ENCODE measurements around the gene ACSS1. TPM values are rescaled to one million over a fixed set of nuclear protein-coding genes. Genes with fewer than 3 reads are reported as not detected.

ACSS1 gene
- total RNA-seq, 1 donor from 2014 or later, result 0.27 TPM

DNA sequence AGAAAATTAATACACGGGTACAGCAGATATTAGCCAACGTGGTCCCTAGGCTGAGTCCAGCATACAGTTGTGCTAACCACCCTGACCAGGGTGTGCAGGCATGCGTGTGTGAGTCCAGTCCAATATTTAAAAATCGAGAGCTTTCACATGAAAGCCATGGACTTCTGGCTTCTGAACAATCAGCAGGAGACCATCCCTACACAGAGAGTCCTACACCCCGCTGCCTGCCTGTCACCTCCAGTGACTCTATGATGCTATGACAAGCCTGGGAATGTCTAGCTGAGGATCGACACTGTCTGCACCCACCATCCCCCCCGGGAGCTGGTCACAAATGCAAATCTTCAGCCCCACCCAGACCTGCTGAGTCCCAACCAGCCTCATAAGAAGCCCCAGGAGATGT, 7.9 kb downstream of the ACSS1 start:
- H2AFZ ChIP-seq (ENCODE audit: low read depth, low read length), result no peak overlapping the region
- H3K27ac ChIP-seq (ENCODE audit: low read depth, low read length), result no peak overlapping the region
- TF ChIP-seq, protein P1, sequence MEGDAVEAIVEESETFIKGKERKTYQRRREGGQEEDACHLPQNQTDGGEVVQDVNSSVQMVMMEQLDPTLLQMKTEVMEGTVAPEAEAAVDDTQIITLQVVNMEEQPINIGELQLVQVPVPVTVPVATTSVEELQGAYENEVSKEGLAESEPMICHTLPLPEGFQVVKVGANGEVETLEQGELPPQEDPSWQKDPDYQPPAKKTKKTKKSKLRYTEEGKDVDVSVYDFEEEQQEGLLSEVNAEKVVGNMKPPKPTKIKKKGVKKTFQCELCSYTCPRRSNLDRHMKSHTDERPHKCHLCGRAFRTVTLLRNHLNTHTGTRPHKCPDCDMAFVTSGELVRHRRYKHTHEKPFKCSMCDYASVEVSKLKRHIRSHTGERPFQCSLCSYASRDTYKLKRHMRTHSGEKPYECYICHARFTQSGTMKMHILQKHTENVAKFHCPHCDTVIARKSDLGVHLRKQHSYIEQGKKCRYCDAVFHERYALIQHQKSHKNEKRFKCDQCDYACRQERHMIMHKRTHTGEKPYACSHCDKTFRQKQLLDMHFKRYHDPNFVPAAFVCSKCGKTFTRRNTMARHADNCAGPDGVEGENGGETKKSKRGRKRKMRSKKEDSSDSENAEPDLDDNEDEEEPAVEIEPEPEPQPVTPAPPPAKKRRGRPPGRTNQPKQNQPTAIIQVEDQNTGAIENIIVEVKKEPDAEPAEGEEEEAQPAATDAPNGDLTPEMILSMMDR (IDR thresholded peaks at IDR 0.05; ENCODE audit: insufficient read depth, low read depth, low read length), result no peak
- no peak for TF ChIP-seq EZH2 (IDR thresholded peaks at IDR 0.05; ENCODE audit: insufficient read depth, low read length)
- no peak overlapping the region for H3K27ac Mint-ChIP-seq (ENCODE audit: unreplicated experiment)
- H3K4me2 ChIP-seq (ENCODE audit: low read length), result no peak overlapping the region
- H3K4me1 Mint-ChIP-seq (ENCODE audit: low read depth, unreplicated experiment), result no peaks in the 10 kb centered on the region
- H3K4me1 ChIP-seq (ENCODE audit: insufficient read depth, low read length), result no peaks in the 10 kb centered on the region
- no peak overlapping the region for H3K4me3 Mint-ChIP-seq (ENCODE audit: unreplicated experiment)
- no peaks in the 10 kb centered on the region for H3K9me3 ChIP-seq (ENCODE audit: insufficient read depth, low read depth, low read length)
- H3K36me3 ChIP-seq (ENCODE audit: insufficient read depth, low read length), result no peaks in the 10 kb centered on the region
- FAIRE-seq (no peak), DNase-seq (ENCODE audit: low read depth) (no peak)
- H4K20me1 ChIP-seq (ENCODE audit: insufficient read depth, low read length), result peaks cover 12% of the 10 kb centered on the region
- H3K4me3 ChIP-seq (ENCODE audit: insufficient read depth, low read depth, low read length), result no peak overlapping the region
- peaks cover 26% of the 10 kb centered on the region for H3K27me3 ChIP-seq (ENCODE audit: insufficient read depth, low read length)
- H3K9me3 Mint-ChIP-seq (ENCODE audit: unreplicated experiment), result peaks cover under 1% of the 10 kb centered on the region
- peaks cover 89% of the 10 kb centered on the region for H3K27me3 Mint-ChIP-seq (ENCODE audit: low read depth, unreplicated experiment)
- peaks cover 2% of the 10 kb centered on the region for H3K36me3 Mint-ChIP-seq (ENCODE audit: low read depth, unreplicated experiment)
- no peak overlapping the region for H3K9ac ChIP-seq (ENCODE audit: low read length)
- no peaks in the 10 kb centered on the region for H3K79me2 ChIP-seq (ENCODE audit: insufficient read depth, low read length)

DNA sequence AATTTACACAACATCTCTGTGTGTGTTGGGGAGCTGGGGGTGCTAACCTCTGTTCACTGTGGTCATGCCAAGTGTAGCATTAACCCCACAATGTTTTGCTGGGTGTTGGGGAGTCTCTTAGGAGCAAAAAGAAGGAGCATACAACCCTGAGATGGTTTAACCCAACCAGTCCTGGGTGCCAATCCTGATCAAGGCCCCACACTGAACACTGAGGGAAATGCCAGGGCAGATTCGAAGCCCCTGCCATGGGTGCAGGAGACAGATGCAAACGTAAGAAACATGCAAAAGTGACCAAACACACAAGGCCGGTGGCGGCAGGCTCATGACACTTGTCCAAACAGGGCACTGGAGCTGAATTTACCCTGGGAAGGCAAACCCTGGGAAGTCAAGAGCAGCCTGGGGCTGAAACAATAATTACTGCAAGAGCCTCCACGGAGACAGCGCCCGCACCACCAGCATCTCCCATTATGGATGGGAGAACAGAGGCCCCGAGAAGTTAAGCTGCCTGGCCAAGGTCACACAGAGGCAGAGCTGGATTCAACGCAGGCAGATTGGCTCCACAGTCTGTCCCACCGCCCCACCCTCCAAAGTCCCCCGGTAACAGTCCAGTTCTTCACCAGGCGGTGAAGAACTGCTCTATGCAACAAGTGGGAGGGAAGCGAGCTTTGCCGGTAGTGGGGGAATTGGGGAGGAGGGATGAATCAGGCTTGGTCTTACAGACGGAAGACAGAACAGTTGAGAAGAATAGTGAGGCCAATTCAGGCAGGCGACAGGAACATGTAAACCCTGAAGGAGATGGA, 8.5 kb downstream of the ACSS1 start:
- Histone ChIP-seq H3K4me3 (ENCODE audit: insufficient read depth, low read depth, low read length) (no peak overlapping the region), H4K20me1 (ENCODE audit: insufficient read depth, low read length) (peaks cover 8% of the 10 kb centered on the region), H3K79me2 (ENCODE audit: insufficient read depth, low read length) (no peaks in the 10 kb centered on the region), H3K27me3 (ENCODE audit: insufficient read depth, low read length) (peaks cover 24% of the 10 kb centered on the region), H3K9ac (ENCODE audit: low read length) (no peak overlapping the region), H2AFZ (ENCODE audit: low read depth, low read length) (no peak overlapping the region), H3K9me3 (ENCODE audit: insufficient read depth, low read depth, low read length) (no peaks in the 10 kb centered on the region), H3K4me2 (ENCODE audit: low read length) (no peak overlapping the region), H3K27ac (ENCODE audit: low read depth, low read length) (no peak overlapping the region), H3K4me1 (ENCODE audit: insufficient read depth, low read length) (no peaks in the 10 kb centered on the region), H3K36me3 (ENCODE audit: insufficient read depth, low read length) (no peaks in the 10 kb centered on the region)
- TF ChIP-seq, protein P1 (IDR thresholded peaks at IDR 0.05; ENCODE audit: insufficient read depth, low read depth, low read length), result no peak
- TF ChIP-seq EZH2 (IDR thresholded peaks at IDR 0.05; ENCODE audit: insufficient read depth, low read length), result no peak
- DNase-seq (ENCODE audit: low read depth) (no peak), FAIRE-seq (no peak)
- Mint-ChIP-seq H3K27me3 (ENCODE audit: low read depth, unreplicated experiment) (peaks cover 89% of the 10 kb centered on the region), H3K9me3 (ENCODE audit: unreplicated experiment) (no peaks in the 10 kb centered on the region), H3K27ac (ENCODE audit: unreplicated experiment) (peak overlapping the region; percentile 8), H3K4me3 (ENCODE audit: unreplicated experiment) (no peak overlapping the region), H3K36me3 (ENCODE audit: low read depth, unreplicated experiment) (peaks cover 2% of the 10 kb centered on the region), H3K4me1 (ENCODE audit: low read depth, unreplicated experiment) (no peaks in the 10 kb centered on the region)

DNA sequence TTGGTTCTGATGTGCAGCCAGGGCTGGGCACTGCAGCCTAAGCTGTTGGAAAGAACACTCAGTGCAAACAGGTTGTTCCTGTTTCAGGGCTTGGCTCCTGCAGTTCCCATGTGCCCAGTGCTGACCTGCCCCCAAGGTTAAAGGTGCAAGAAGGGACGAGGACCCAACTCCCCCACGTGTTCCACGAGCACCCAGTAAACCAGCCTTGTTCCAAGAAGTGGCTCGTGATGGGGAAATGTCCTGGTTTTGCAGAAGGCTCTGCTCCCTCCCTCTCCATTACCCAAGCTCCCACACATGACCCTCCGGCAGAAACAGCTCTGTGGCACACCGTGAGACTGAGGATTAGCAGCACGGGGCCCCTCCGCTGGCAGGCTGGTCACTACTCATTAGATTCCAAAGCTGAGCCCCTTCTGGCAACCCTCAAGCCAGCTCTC, 9.4 kb downstream of the ACSS1 start:
- H3K4me3 ChIP-seq (ENCODE audit: insufficient read depth, low read depth, low read length), result no peak overlapping the region
- FAIRE-seq, result no peak
- Mint-ChIP-seq H3K4me3 (ENCODE audit: unreplicated experiment) (no peak overlapping the region), H3K27me3 (ENCODE audit: low read depth, unreplicated experiment) (peaks cover 84% of the 10 kb centered on the region), H3K9me3 (ENCODE audit: unreplicated experiment) (no peaks in the 10 kb centered on the region), H3K4me1 (ENCODE audit: low read depth, unreplicated experiment) (no peaks in the 10 kb centered on the region), H3K27ac (ENCODE audit: unreplicated experiment) (no peak overlapping the region), H3K36me3 (ENCODE audit: low read depth, unreplicated experiment) (peaks cover 2% of the 10 kb centered on the region)
- TF ChIP-seq, protein P1 (IDR thresholded peaks at IDR 0.05; ENCODE audit: insufficient read depth, low read depth, low read length), result no peak
- TF ChIP-seq EZH2 (IDR thresholded peaks at IDR 0.05; ENCODE audit: insufficient read depth, low read length), result no peak
- H3K27ac ChIP-seq (ENCODE audit: low read depth, low read length), result no peak overlapping the region
- H2AFZ ChIP-seq (ENCODE audit: low read depth, low read length), result no peak overlapping the region
- H3K27me3 ChIP-seq (ENCODE audit: insufficient read depth, low read length), result peaks cover 22% of the 10 kb centered on the region
- no peak overlapping the region for H3K9ac ChIP-seq (ENCODE audit: low read length)
- no peaks in the 10 kb centered on the region for H4K20me1 ChIP-seq (ENCODE audit: insufficient read depth, low read length)
- H3K4me2 ChIP-seq (ENCODE audit: low read length), result no peak overlapping the region
- H3K4me1 ChIP-seq (ENCODE audit: insufficient read depth, low read length), result no peaks in the 10 kb centered on the region
- H3K79me2 ChIP-seq (ENCODE audit: insufficient read depth, low read length), result no peaks in the 10 kb centered on the region
- no peaks in the 10 kb centered on the region for H3K36me3 ChIP-seq (ENCODE audit: insufficient read depth, low read length)
- no peaks in the 10 kb centered on the region for H3K9me3 ChIP-seq (ENCODE audit: insufficient read depth, low read depth, low read length)
- no peak for DNase-seq (ENCODE audit: low read depth)

Measured in astrocyte (in vitro differentiated cells and primary cell).